Heart left ventricle (tissue), 16 donors: Measurements from ENCODE around the gene PALLD. TPM values are rescaled to one million over a fixed set of nuclear protein-coding genes. Genes with fewer than 3 reads are reported as not detected.
A peak's percentile ranks its signal among the peaks of the same experiment; 100 is the strongest.

Source experiments
- ATAC-seq, 4 donors: fragments of 200-7000 bp; cut with Tn5 transposase; one replicate each; pipeline ENCODE4 v1.9.1; 2020 to 2022; ENCODE audit warnings: moderate library complexity in 4 of 4, mild to moderate bottlenecking in 3 of 4, moderate number of reproducible peaks in 1 of 4
- DNase-seq, 5 donors: peaks; one replicate each; pipeline ENCODE4 v3.0.0-alpha.2; 2020
- H3K27ac ChIP-seq, 12 donors: fragments of 200-600 bp; sonication (generic) in 4 of 12; one replicate each; pipeline versions ENCODE4 v1.5.0 to v1.8.0; 2016 to 2022; ENCODE audit warnings: mild to moderate bottlenecking in 2 of 12
- H3K27me3 ChIP-seq, 9 donors: fragments of 200-600 bp; sonication (generic) in 2 of 9; one replicate each; pipeline versions ENCODE4 v1.5.1 to v1.8.0; 2016 to 2022; ENCODE audit warnings: mild to moderate bottlenecking in 3 of 9
- H3K36me3 ChIP-seq, 9 donors: fragments of 200-600 bp; sonication (generic) in 2 of 9; one replicate each; pipeline versions ENCODE4 v1.5.0 to v1.8.0; 2018 to 2022; ENCODE audit warnings: mild to moderate bottlenecking in 2 of 9
- H3K4me1 ChIP-seq, 12 donors: fragments of 200-600 bp; sonication (generic) in 4 of 12; one replicate each; pipeline versions ENCODE4 v1.5.0 to v1.8.0; 2016 to 2022; ENCODE audit warnings: mild to moderate bottlenecking in 3 of 12
- H3K4me3 ChIP-seq, 12 donors: fragments of 200-600 bp; sonication (generic) in 4 of 12; one replicate each; pipeline versions ENCODE4 v1.5.0 to v1.8.0; 2017 to 2022; ENCODE audit warnings: mild to moderate bottlenecking in 9 of 12, moderate library complexity in 4 of 12
- H3K9me3 ChIP-seq, 12 donors: fragments of 200-600 bp; sonication (generic) in 4 of 12; one replicate each; pipeline versions ENCODE4 v1.5.0 to v1.8.0; 2016 to 2022; ENCODE audit warnings: mild to moderate bottlenecking in 1 of 12
- CTCF ChIP-seq, 12 donors: fragments of 200-600 bp; sonication (generic) in 4 of 12; IDR thresholded peaks; one replicate each; pipeline versions ENCODE4 v1.5.0 to v1.8.0; 2018 to 2022; ENCODE audit warnings: antibody characterized with exemption in 12 of 12, mild to moderate bottlenecking in 5 of 12
- POLR2A ChIP-seq, 2 donors: fragments of 450-650 bp; IDR thresholded peaks; one replicate each; pipeline ENCODE4 v1.6.1; 2017; ENCODE audit warnings: antibody characterized with exemption in 2 of 2, mild to moderate bottlenecking in 2 of 2, moderate library complexity in 2 of 2
- WGBS, 4 donors: extraction: QIAGEN DNeasy Blood & Tissue Kit in 2 of 4; methylation state at CpG; one replicate each; pipeline versions ENCODE4 v1.1.5 to v1.1.7; 2013 to 2018; 5-methylcytosine and 5-hydroxymethylcytosine counted together
- intact Hi-C, 10 donors: fragments of 100-400 bp; cut with DNase I; formaldehyde crosslinking; loops; one replicate each; pipeline versions ENCODE4 v1.11.1 to v1.14.2; 2022
- polyA plus RNA-seq, 2 donors: library from polyadenylated mRNA; stranded (reverse); fragments of 200-250 nt; gene quantifications; one replicate each; pipeline ENCODE4 v1.2.3, GENCODE V29; 2013
- total RNA-seq, 9 donors: library from RNA; depleted of rRNA in 2 of 9; stranded (reverse); fragments of >200 nt in 2 of 9; fragmentation: NEBNext Ultra II Directional in 3 of 9; extraction: Animal tissue kit (Norgen Biotek cat#: 25700) in 3 of 9; gene quantifications; one replicate each; pipeline versions ENCODE4 v1.1.0 to v1.2.4, GENCODE V29; 2016 to 2023
- donor health status: ischemic (EF 13 %, LVEDD 7.1; RV severe dilation, severe dysfunction).
- donor health status: healthy with polysubstance abuse.
- donor health status: DM: no; HTN: yes; CAD: no.
- donor health status: DM: no; HTN: no; CAD: no.
- donor health status: ischemic (EF 25% LVEDD 6.9; RV normal size, moderate dysfunction).
- donor health status: ischemic (EF 25% LVEDD 5.7; RV mildly dilated, moderate dysfunction).
- donor health status: healthy.
- donor health status: DM: yes; HTN: yes; CAD: no.
- donor health status: ischemic (EF 35%, LVEDD 5.7; RV mildly dilated, moderate dysfunction).
- donor health status: nonischemic (EF 11% LVEDD 7.7; RV severe dilation, severe dysfunction).
- donor health status: DM: yes; HTN: yes; CAD: no.
- donor health status: PGD.
- donor health status: ischemic (EF 29% LVEDD 5.4; RV normal size, mild dysfunction).
- donor health status: nonischemic (EF 23%, LVEDD 6.1; RV moderate dilation, normal function).

PALLD gene
- total and polyA plus RNA-seq, 11 donors = 193 to 1,428 (median 1,015) TPM

DNA sequence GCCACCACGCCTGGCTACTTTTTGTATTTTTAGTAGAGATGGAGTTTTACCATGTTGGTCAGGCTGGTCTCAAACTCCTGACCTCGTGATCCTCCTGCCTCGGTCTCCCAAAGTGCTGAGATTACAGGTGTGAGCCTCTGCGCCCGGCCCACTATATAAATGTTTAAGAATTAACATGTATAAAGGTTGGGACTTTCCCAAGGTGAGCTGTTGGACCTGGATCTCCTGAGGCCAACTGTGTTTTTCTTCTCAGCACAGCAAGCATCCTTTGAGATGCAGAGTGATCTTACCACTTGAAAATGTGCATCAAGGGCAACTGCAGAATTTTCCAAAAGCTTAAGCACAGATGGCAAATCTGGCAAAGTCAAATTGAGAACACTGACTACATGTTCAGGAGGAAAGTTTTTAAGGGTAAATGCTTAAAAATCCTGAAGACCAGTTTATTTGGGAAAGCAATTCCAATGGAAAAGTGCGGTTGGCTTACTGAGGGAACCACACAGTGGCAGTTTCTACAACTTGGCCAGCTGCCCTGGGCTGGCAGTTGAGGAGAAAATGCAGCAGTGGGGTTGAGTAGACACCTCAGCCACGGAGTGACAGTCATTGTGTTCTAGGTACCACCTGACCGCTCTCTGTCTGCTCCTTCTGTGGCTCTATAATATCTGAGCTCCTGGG, 344.3 kb downstream of the PALLD start:
- Histone ChIP-seq H3K4me3 (peak overlapping the region in 1 of 12 donors; percentile 5), H3K9me3 (no peaks in the 10 kb centered on the region), H3K4me1 (peaks cover 5 to 98% (median 59%) of the 10 kb centered on the region in 12 donors), H3K27ac (peak overlapping the region; percentile 51 to 97 (median 86)), H3K36me3 (peaks cover 0 to 3% (median 0%) of the 10 kb centered on the region in 9 donors), H3K27me3 (no peaks in the 10 kb centered on the region)
- intact Hi-C loops = no loop called here
- peak in 4 of 5 donors; percentile 39 to 69 (median 54) for DNase-seq
- TF ChIP-seq CTCF (IDR thresholded peaks at IDR 0.05) = no peak
- no peak for TF ChIP-seq POLR2A (IDR thresholded peaks at IDR 0.05)
- peak; percentile 23 to 74 (median 44) for ATAC-seq
- 71 to 79% (median 78%) methylated on average over 8 of the region's 8 CpGs for WGBS, 4 donors

DNA sequence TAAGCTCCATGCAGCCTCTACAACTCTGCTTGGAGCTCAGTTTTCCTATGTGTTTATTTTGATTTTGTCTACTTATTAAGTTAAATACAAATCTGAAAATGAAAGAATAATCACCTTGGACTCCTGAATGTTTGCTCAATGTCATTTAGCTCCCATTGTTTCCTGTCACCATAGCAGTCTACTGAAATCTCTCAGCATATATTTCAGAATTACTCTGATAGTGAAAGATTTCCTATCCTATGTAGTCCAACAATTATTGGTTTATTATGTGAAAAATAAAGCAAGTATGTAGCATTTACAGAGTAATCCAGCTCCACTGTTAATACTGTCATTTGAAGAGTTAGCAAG, 344.8 kb downstream of the PALLD start:
- Histone ChIP-seq H3K4me3 (no peak overlapping the region), H3K4me1 (peaks cover 5 to 99% (median 56%) of the 10 kb centered on the region in 12 donors), H3K27ac (peak overlapping the region; percentile 51 to 97 (median 86)), H3K9me3 (no peaks in the 10 kb centered on the region), H3K36me3 (peaks cover 0 to 3% (median 0%) of the 10 kb centered on the region in 9 donors), H3K27me3 (no peaks in the 10 kb centered on the region)
- intact Hi-C loops = no loop called here
- DNase-seq (no peak), ATAC-seq (no peak)
- no peak for TF ChIP-seq CTCF (IDR thresholded peaks at IDR 0.05)
- no peak for TF ChIP-seq POLR2A (IDR thresholded peaks at IDR 0.05)

- DNase-seq (no peak), ATAC-seq (no peak)
- Histone ChIP-seq H3K27ac (peak overlapping the region in 9 of 12 donors; percentile 72 to 97 (median 88)), H3K4me3 (no peak overlapping the region), H3K9me3 (no peaks in the 10 kb centered on the region), H3K27me3 (no peaks in the 10 kb centered on the region), H3K4me1 (peaks cover 5 to 99% (median 51%) of the 10 kb centered on the region in 12 donors), H3K36me3 (peaks cover 0 to 3% (median 0%) of the 10 kb centered on the region in 9 donors)
- intact Hi-C loops = no loop called here
- no peak for TF ChIP-seq CTCF (IDR thresholded peaks at IDR 0.05)
- no peak for TF ChIP-seq POLR2A (IDR thresholded peaks at IDR 0.05)
- 81 to 87% (median 85%) methylated on average over 1 of the region's 1 CpG for WGBS, 4 donors
Measured at GRCh38 chr4:168842186-168842585, 345.3 kb downstream of the PALLD start.

GRCh38 chr4:168843635-168844034, 346.8 kb downstream of the PALLD start:
- TF ChIP-seq CTCF (IDR thresholded peaks at IDR 0.05) = no peak
- no peak for TF ChIP-seq POLR2A (IDR thresholded peaks at IDR 0.05)
- peak overlapping the region in 8 of 12 donors; percentile 30 to 97 (median 88) for H3K27ac ChIP-seq
- DNase-seq (no peak), ATAC-seq (no peak)
- WGBS, 4 donors = 63 to 79% (median 70%) methylated on average over 7 of the region's 7 CpGs
- peaks cover 5 to 99% (median 57%) of the 10 kb centered on the region in 12 donors for H3K4me1 ChIP-seq
- H3K9me3 ChIP-seq = no peaks in the 10 kb centered on the region
- no peak overlapping the region for H3K4me3 ChIP-seq
- intact Hi-C loops = no loop called here
- H3K36me3 ChIP-seq = peaks cover 0 to 3% (median 0%) of the 10 kb centered on the region in 9 donors
- H3K27me3 ChIP-seq = no peaks in the 10 kb centered on the region
